K562 (cell line): Measurements from ENCODE around the gene C9orf50. TPM values are rescaled to one million over a fixed set of nuclear protein-coding genes. Genes with fewer than 3 reads are reported as not detected.

Experiments used
- ATAC-seq: fragments of 200-7000 bp; cut with Tn5 transposase; 3 replicates; pipeline ENCODE4 v1.9.1; 2020; ENCODE audit warnings: moderate library complexity
- BruUV-seq: library from RNA; stranded (reverse); fragments of 400-500 nt; replicated peaks from 2 replicates; lab custom pipeline; 2021; lab: Mats Ljungman, UMichigan
- CTCF ChIA-PET: fragments of 300-600 bp; formaldehyde crosslinking; extraction: SDS; loops from one replicate; lab custom pipeline; 2021; ENCODE audit warnings: low intra/inter-chr PET ratio; lab: Yijun Ruan, JAX
- POLR2A ChIA-PET: fragments of 300-600, 350-650 bp; sonication (Branson Sonifier 250); formaldehyde crosslinking; extraction: SDS; loops from one replicate; lab custom pipeline; 2021; ENCODE audit warnings: antibody characterized with exemption, inconsistent platforms; lab: Yijun Ruan, JAX
- DNase-seq, 4 experiments: peaks; one replicate each; pipeline versions ENCODE4 v3.0.0 to v3.0.0-alpha.2; 2011 to 2018; ENCODE audit warnings: low spot score in 3 of 4, mixed read lengths in 3 of 4; ENCODE audit errors: extremely low read depth in 1 of 4
- FAIRE-seq: peaks from 2 replicates; lab custom pipeline; 2011; peaks lifted over from hg19 to GRCh38; lab: Jason Lieb, UNC
- H2AFZ ChIP-seq: 2 replicates; pipeline ENCODE4 v1.6.0; 2011; ENCODE audit warnings: low read depth, low read length, control low read depth, inconsistent platforms
- H3K27ac ChIP-seq: fragments of 200-600 bp; 3 replicates; pipeline ENCODE4 v1.8.0; 2011; ENCODE audit warnings: low read depth, mild to moderate bottlenecking, control low read depth, inconsistent platforms, low read length, moderate library complexity, mixed read lengths; ENCODE audit errors: extremely low read depth
- H3K27me3 ChIP-seq, 2 experiments: fragments of 300-600 bp in 1 of 2; 2 replicates in 1 of 2; 3 replicates in 1 of 2; pipeline versions ENCODE4 v1.6.0 to v1.8.0; 2011; ENCODE audit warnings: inconsistent platforms in 2 of 2, low read length in 2 of 2, mild to moderate bottlenecking in 1 of 2, mixed read lengths in 1 of 2, moderate library complexity in 1 of 2; ENCODE audit not compliant: control insufficient read depth in 2 of 2, insufficient read depth in 2 of 2
- H3K36me3 ChIP-seq: fragments of 300-600 bp; 3 replicates; pipeline ENCODE4 v1.8.0; 2011; ENCODE audit warnings: mild to moderate bottlenecking, low read length, inconsistent platforms; ENCODE audit not compliant: control insufficient read depth, insufficient read depth
- H3K4me1 ChIP-seq, 2 experiments: fragments of 200-600 bp in 1 of 2; replicated peaks in 1 of 2; 2 replicates in 1 of 2; 3 replicates in 1 of 2; pipeline versions ENCODE4 v1.5.1 to v1.8.0; 2011; ENCODE audit warnings: inconsistent platforms in 2 of 2, low read length in 2 of 2, mild to moderate bottlenecking in 1 of 2, mixed read lengths in 1 of 2, moderate library complexity in 1 of 2; ENCODE audit not compliant: control insufficient read depth in 2 of 2, insufficient read depth in 2 of 2
- H3K4me2 ChIP-seq: 2 replicates; pipeline ENCODE4 v1.6.1; 2011; ENCODE audit warnings: low read length, control low read depth, inconsistent platforms, mixed read lengths; ENCODE audit not compliant: insufficient read depth
- H3K4me3 ChIP-seq: fragments of 200-600 bp; sonication (generic), shearing (Covaris generic); 2 replicates; pipeline ENCODE4 v1.5.1; 2016; ENCODE audit warnings: control low read depth, inconsistent platforms
- H3K79me2 ChIP-seq: fragments of 200-600 bp; 3 replicates; pipeline ENCODE4 v1.8.0; 2011; ENCODE audit warnings: low read length, inconsistent platforms; ENCODE audit not compliant: control insufficient read depth, insufficient read depth
- H3K9ac ChIP-seq, 2 experiments: 2 replicates each; pipeline versions ENCODE4 v1.6.0 to v1.6.1; 2011; ENCODE audit warnings: low read depth in 2 of 2, low read length in 2 of 2, control low read depth in 1 of 2, inconsistent platforms in 1 of 2, mild to moderate bottlenecking in 1 of 2, mixed read lengths in 1 of 2; ENCODE audit not compliant: insufficient read depth in 1 of 2
- H3K9me1 ChIP-seq: one replicate; pipeline ENCODE4 v1.6.0; 2011; ENCODE audit warnings: inconsistent platforms, mild to moderate bottlenecking, low read length, moderate library complexity; ENCODE audit not compliant: control insufficient read depth, insufficient read depth
- H3K9me3 ChIP-seq: replicated peaks from 2 replicates; pipeline ENCODE4 v1.5.1; 2011; ENCODE audit warnings: low read depth, low read length, inconsistent platforms; ENCODE audit not compliant: control insufficient read depth, insufficient read depth
- H4K20me1 ChIP-seq: replicated peaks from 2 replicates; pipeline ENCODE4 v1.6.1; 2011; ENCODE audit warnings: low read length, inconsistent platforms, mixed read lengths; ENCODE audit not compliant: control insufficient read depth, insufficient read depth
- POLR2A ChIP-seq: fragments of 450-650 bp; conservative IDR thresholded peaks from 2 replicates; pipeline ENCODE4 v1.6.1; 2016
- RBFOX2 ChIP-seq: fragments of 200-400 bp; formaldehyde crosslinking; IDR thresholded peaks from 2 replicates; pipeline ENCODE4 v1.6.1; 2017; ENCODE audit warnings: low read depth, mild to moderate bottlenecking, low read length, moderate library complexity
- RBM22 ChIP-seq: fragments of 200-400 bp; formaldehyde crosslinking; IDR thresholded peaks from 2 replicates; pipeline ENCODE4 v1.6.1; 2018; ENCODE audit warnings: low read length, low read depth; ENCODE audit not compliant: poor library complexity, severe bottlenecking
- WGBS: fragments of 100-300 bp; shearing (Covaris generic); methylation state at CpG from one replicate; pipeline ENCODE4 v1.1.6; 2016; ENCODE audit warnings: low coverage, mixed read lengths; ENCODE audit not compliant: insufficient coverage; ENCODE audit errors: missing lambda C conversion rate; 5-methylcytosine and 5-hydroxymethylcytosine counted together
- in situ Hi-C: fragments of 300-500 bp; cut with MboI; formaldehyde crosslinking; loops from 4 replicates; pipeline ENCODE4 v1.15.0; 2018; ENCODE audit warnings: inconsistent platforms, mixed read lengths
- intact Hi-C: fragments of 100-400 bp; cut with micrococcal nuclease; formaldehyde crosslinking; loops from 2 replicates; pipeline ENCODE4 v1.14.2; 2022
- polyA plus RNA-seq, 8 experiments: library from polyadenylated mRNA; depleted of rRNA in 4 of 8; stranded (reverse) in 5 of 8; unstranded in 3 of 8; fragments of >200 nt; fragmentation: Nextera tagmentation in 2 of 8; fragmentation: Illumina TruSeq in 1 of 8; extraction: Ambion mirVana in 2 of 8; extraction: Trizol in 1 of 8; gene quantifications; 2 replicates each; pipeline versions ENCODE4 v1.2.1 to v1.2.3, GENCODE V29; 2011 to 2014; ENCODE audit warnings: inconsistent platforms in 1 of 8, missing spikeins in 1 of 8
- total RNA-seq, 7 experiments: library from RNA; depleted of rRNA in 6 of 7; stranded (reverse); fragments of >200 nt in 6 of 7; fragmentation: Illumina TruSeq in 2 of 7; extraction: Trizol in 2 of 7; gene quantifications; 2 replicates each; pipeline versions ENCODE4 v1.2.1 to v1.2.3, GENCODE V29; 2011 to 2021; ENCODE audit warnings: low replicate concordance in 1 of 7
- TF ChIP-seq, protein P1 (sequence below): sonication (generic); formaldehyde crosslinking; IDR thresholded peaks from 2 replicates; pipeline ENCODE4 v1.8.0; 2022; ENCODE audit warnings: mild to moderate bottlenecking, missing genetic modification reagents
- TF ChIP-seq, protein P2 (sequence below): IDR thresholded peaks from 2 replicates; pipeline ENCODE4 v1.6.1; 2014; ENCODE audit warnings: antibody characterized with exemption

C9orf50 gene
- total and polyA plus RNA-seq, 9 of the 15 experiments (the other 6 are each of a cell fraction or from before 2014, with no cell fraction given): not detected

DNA sequence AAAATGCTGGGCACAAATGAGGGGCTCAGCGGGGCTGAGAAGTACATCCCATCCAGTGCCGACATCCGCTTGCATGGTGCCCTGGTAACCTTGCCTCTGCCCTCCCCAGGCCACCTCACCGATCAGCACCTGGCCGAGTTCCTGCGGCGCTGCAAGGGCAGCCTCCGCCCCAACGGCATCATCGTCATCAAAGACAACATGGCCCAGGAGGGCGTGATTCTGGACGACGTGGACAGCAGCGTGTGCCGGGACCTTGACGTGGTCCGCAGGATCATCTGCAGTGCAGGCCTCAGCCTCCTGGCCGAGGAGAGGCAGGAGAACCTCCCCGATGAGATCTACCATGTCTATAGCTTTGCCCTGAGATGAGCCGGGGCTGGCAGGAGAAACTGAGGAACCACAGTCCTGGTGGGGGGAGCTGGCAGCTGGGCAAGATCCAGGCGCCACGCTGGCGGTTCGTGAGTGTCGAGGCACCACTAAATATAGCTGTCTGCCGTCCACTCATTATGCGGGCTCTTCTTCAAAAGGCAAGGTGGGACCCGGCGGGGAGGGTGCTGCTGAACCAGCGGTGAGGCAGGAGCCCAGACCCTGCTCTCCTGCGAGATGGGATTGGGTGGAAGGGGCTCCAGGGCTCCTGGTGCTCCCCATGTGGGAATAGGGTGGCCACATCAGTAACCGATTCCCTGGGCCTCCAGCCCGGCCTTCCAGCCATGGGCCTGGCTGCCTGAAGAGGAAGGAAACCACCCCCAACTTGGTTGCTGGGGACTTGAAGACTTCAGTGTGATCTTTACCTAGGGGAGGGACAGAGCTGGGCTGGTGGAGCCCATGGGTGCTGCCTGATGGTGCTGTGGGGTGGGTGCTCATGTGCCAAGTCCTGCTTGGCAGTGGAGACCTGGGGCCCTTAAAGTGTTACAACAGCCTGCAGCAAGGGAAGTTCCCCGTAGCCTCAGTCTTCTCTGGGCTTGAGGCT lies 14.5 kb upstream of the C9orf50 start (continued):
- TF ChIP-seq, protein P1, sequence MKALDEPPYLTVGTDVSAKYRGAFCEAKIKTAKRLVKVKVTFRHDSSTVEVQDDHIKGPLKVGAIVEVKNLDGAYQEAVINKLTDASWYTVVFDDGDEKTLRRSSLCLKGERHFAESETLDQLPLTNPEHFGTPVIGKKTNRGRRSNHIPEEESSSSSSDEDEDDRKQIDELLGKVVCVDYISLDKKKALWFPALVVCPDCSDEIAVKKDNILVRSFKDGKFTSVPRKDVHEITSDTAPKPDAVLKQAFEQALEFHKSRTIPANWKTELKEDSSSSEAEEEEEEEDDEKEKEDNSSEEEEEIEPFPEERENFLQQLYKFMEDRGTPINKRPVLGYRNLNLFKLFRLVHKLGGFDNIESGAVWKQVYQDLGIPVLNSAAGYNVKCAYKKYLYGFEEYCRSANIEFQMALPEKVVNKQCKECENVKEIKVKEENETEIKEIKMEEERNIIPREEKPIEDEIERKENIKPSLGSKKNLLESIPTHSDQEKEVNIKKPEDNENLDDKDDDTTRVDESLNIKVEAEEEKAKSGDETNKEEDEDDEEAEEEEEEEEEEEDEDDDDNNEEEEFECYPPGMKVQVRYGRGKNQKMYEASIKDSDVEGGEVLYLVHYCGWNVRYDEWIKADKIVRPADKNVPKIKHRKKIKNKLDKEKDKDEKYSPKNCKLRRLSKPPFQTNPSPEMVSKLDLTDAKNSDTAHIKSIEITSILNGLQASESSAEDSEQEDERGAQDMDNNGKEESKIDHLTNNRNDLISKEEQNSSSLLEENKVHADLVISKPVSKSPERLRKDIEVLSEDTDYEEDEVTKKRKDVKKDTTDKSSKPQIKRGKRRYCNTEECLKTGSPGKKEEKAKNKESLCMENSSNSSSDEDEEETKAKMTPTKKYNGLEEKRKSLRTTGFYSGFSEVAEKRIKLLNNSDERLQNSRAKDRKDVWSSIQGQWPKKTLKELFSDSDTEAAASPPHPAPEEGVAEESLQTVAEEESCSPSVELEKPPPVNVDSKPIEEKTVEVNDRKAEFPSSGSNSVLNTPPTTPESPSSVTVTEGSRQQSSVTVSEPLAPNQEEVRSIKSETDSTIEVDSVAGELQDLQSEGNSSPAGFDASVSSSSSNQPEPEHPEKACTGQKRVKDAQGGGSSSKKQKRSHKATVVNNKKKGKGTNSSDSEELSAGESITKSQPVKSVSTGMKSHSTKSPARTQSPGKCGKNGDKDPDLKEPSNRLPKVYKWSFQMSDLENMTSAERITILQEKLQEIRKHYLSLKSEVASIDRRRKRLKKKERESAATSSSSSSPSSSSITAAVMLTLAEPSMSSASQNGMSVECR (CRISPR knock-in tag): no peak
- peak; percentile 55 for TF ChIP-seq RBM22
- peak; percentile 65; the same call in 1 of the 2 replicates for TF ChIP-seq RBFOX2
- TF ChIP-seq POLR2A: peak; percentile 21; the same call in 1 of the 2 replicates

DNA sequence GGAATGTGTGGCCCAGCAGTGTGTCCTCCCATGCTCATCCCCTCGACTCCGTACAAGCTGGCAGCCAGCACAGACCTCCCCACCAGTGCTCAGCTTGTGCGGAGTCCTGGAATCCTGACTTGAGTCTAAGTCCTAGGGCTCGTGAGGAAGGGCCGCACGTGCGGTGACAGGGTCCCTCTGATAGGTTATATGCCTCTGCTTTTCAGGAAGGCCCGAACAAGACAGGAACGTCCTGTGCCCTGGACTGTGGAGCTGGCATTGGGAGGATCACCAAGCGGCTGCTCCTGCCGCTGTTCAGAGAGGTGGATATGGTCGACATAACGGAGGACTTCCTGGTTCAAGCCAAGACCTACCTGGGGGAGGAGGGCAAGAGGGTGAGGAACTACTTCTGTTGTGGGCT lies 12.9 kb upstream of the C9orf50 start:
- peaks cover 48% of the 10 kb centered on the region for H4K20me1 ChIP-seq
- WGBS: 91% methylated on average over 12 of the region's 13 CpGs
- in situ Hi-C loops: no loop called here

More for the DNA sequence above, 12.9 kb upstream of the C9orf50 start:
- no peak overlapping the region for H3K27ac ChIP-seq
- H3K79me2 ChIP-seq: peaks cover 45% of the 10 kb centered on the region
- H3K36me3 ChIP-seq: peaks cover 94% of the 10 kb centered on the region; the same call in 2 of the 3 replicates
- no peaks in the 10 kb centered on the region for H3K9me3 ChIP-seq
- BruUV-seq: no TSS peak
- FAIRE-seq (no peak), ATAC-seq (no peak), DNase-seq (no peak)
- TF ChIP-seq POLR2A: 0 out of 2 replicates have a peak, but pooled peaks have one; percentile 33
- TF ChIP-seq, protein P2, sequence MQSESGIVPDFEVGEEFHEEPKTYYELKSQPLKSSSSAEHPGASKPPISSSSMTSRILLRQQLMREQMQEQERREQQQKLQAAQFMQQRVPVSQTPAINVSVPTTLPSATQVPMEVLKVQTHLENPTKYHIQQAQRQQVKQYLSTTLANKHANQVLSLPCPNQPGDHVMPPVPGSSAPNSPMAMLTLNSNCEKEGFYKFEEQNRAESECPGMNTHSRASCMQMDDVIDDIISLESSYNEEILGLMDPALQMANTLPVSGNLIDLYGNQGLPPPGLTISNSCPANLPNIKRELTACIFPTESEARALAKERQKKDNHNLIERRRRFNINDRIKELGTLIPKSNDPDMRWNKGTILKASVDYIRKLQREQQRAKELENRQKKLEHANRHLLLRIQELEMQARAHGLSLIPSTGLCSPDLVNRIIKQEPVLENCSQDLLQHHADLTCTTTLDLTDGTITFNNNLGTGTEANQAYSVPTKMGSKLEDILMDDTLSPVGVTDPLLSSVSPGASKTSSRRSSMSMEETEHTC: no peak
- CTCF ChIA-PET: no interaction called here
- no peaks in the 10 kb centered on the region for H3K27me3 ChIP-seq
- no peak overlapping the region for H3K4me2 ChIP-seq
- peaks cover 8 to 31% of the 10 kb centered on the region in 2 experiments; a peak in 4 of 5 replicates for H3K4me1 ChIP-seq
- POLR2A ChIA-PET: interaction anchor here (0.5 to 1.0 kb wide), 2 partner anchors 27 to 138 kb away, joined by 3 read pairs; no protein-coding TSS in a partner anchor
- H2AFZ ChIP-seq: no peak overlapping the region
- intact Hi-C loops: no loop called here
- H3K9ac ChIP-seq: no peak overlapping the region; a peak in 1 of 4 replicates
- H3K4me3 ChIP-seq: no peak overlapping the region
- H3K9me1 ChIP-seq: no peaks in the 10 kb centered on the region
